H9 (cell line): ENCODE measurements around the gene PTPRN2. TPM values are rescaled to one million over a fixed set of nuclear protein-coding genes. Genes with fewer than 3 reads are reported as not detected.

Experiments
- DNase-seq: peaks from one replicate; pipeline ENCODE4 v3.0.0-alpha.2; 2017
- H2AFZ ChIP-seq: one replicate; pipeline ENCODE4 v1.6.1; 2013; ENCODE audit warnings: mild to moderate bottlenecking, low read length, control low read depth, moderate library complexity
- H2AK5ac ChIP-seq: 2 replicates; pipeline ENCODE4 v1.6.1; 2013; ENCODE audit warnings: low read length, control low read depth, mixed read lengths; ENCODE audit not compliant: insufficient read length
- H2BK120ac ChIP-seq: one replicate; pipeline ENCODE4 v1.6.1; 2013; ENCODE audit warnings: low read depth, mild to moderate bottlenecking, low read length, control low read depth, inconsistent platforms; ENCODE audit not compliant: poor library complexity, severe bottlenecking
- H2BK12ac ChIP-seq: 2 replicates; pipeline ENCODE4 v1.6.1; 2013; ENCODE audit warnings: low read length, control low read depth, mixed read lengths, low read depth; ENCODE audit not compliant: insufficient read length
- H2BK15ac ChIP-seq: 2 replicates; pipeline ENCODE4 v1.6.1; 2013; ENCODE audit warnings: low read depth, low read length, control low read depth
- H2BK20ac ChIP-seq: one replicate; pipeline ENCODE4 v1.6.1; 2013; ENCODE audit warnings: low read depth, mild to moderate bottlenecking, low read length, control low read depth, inconsistent platforms; ENCODE audit not compliant: poor library complexity, severe bottlenecking
- H2BK5ac ChIP-seq: 2 replicates; pipeline ENCODE4 v1.6.1; 2013; ENCODE audit warnings: low read length, control low read depth, mixed read lengths; ENCODE audit not compliant: insufficient read length
- H3K14ac ChIP-seq: 2 replicates; pipeline ENCODE4 v1.6.1; 2013; ENCODE audit warnings: low read length, control low read depth; ENCODE audit not compliant: insufficient read depth
- H3K18ac ChIP-seq: 2 replicates; pipeline ENCODE4 v1.6.1; 2013; ENCODE audit warnings: low read depth, mild to moderate bottlenecking, mixed read lengths, low read length, control low read depth; ENCODE audit not compliant: insufficient read length
- H3K23ac ChIP-seq: 2 replicates; pipeline ENCODE4 v1.6.1; 2013; ENCODE audit warnings: low read length, control low read depth, mixed read lengths, low read depth; ENCODE audit not compliant: insufficient read length
- H3K23me2 ChIP-seq: 2 replicates; pipeline ENCODE4 v1.6.1; 2013; ENCODE audit warnings: low read depth, mild to moderate bottlenecking, mixed read lengths, low read length, control low read depth; ENCODE audit not compliant: insufficient read length, poor library complexity, severe bottlenecking
- H3K27ac ChIP-seq: 2 replicates; pipeline ENCODE4 v1.5.1; 2013; ENCODE audit warnings: low read length, control low read depth, mixed read lengths, low read depth; ENCODE audit not compliant: insufficient read length
- H3K27me3 ChIP-seq: 2 replicates; pipeline ENCODE4 v1.6.1; 2013; ENCODE audit warnings: low read length, control low read depth, inconsistent platforms; ENCODE audit not compliant: insufficient read depth
- H3K4ac ChIP-seq: 2 replicates; pipeline ENCODE4 v1.6.1; 2013; ENCODE audit warnings: low read depth, mild to moderate bottlenecking, control low read depth, inconsistent platforms, low read length, moderate library complexity
- H3K4me1 ChIP-seq: 2 replicates; pipeline ENCODE4 v1.6.1; 2013; ENCODE audit warnings: low read length, control low read depth, inconsistent platforms; ENCODE audit not compliant: insufficient read depth
- H3K4me2 ChIP-seq: 2 replicates; pipeline ENCODE4 v1.6.1; 2013; ENCODE audit warnings: low read length, control low read depth, mixed read lengths; ENCODE audit not compliant: insufficient read length, insufficient read depth
- H3K56ac ChIP-seq: 2 replicates; pipeline ENCODE4 v1.6.1; 2013; ENCODE audit warnings: low read depth, mild to moderate bottlenecking, mixed read lengths, low read length, control low read depth; ENCODE audit not compliant: insufficient read length
- H3K79me1 ChIP-seq: 2 replicates; pipeline ENCODE4 v1.6.1; 2013; ENCODE audit warnings: low read depth, mild to moderate bottlenecking, moderate library complexity, low read length, control low read depth, inconsistent platforms; ENCODE audit not compliant: insufficient read depth, poor library complexity, severe bottlenecking
- H3K79me2 ChIP-seq: 2 replicates; pipeline ENCODE4 v1.6.1; 2013; ENCODE audit warnings: low read length, control low read depth, inconsistent platforms; ENCODE audit not compliant: insufficient read depth
- H3K9ac ChIP-seq: 2 replicates; pipeline ENCODE4 v1.6.1; 2013; ENCODE audit warnings: low read length, control low read depth, mixed read lengths; ENCODE audit not compliant: insufficient read length; ENCODE audit errors: extremely low read depth
- H3K9me3 ChIP-seq: one replicate; pipeline ENCODE4 v1.6.1; 2013; ENCODE audit warnings: low read depth, low read length, inconsistent platforms; ENCODE audit not compliant: control insufficient read depth
- H3T11ph ChIP-seq: one replicate; pipeline ENCODE4 v1.6.1; 2013; ENCODE audit warnings: mild to moderate bottlenecking, low read length, control low read depth, inconsistent platforms
- H4K20me1 ChIP-seq: one replicate; pipeline ENCODE4 v1.6.1; 2013; ENCODE audit not compliant: control insufficient read depth, insufficient read length, insufficient read depth
- H4K5ac ChIP-seq: 2 replicates; pipeline ENCODE4 v1.6.1; 2013; ENCODE audit warnings: low read depth, mild to moderate bottlenecking, mixed read lengths, low read length, control low read depth; ENCODE audit not compliant: insufficient read length
- H4K8ac ChIP-seq: replicated peaks from 2 replicates; pipeline ENCODE4 v1.6.1; 2013; ENCODE audit warnings: low read length, control low read depth, mixed read lengths, low read depth; ENCODE audit not compliant: insufficient read length
- H4K91ac ChIP-seq: 2 replicates; pipeline ENCODE4 v1.6.1; 2013; ENCODE audit warnings: low read depth, mild to moderate bottlenecking, moderate library complexity, mixed read lengths, low read length, control low read depth; ENCODE audit not compliant: insufficient read length
- H3K27ac Mint-ChIP-seq, 3 experiments: 2 replicates in 2 of 3; 3 replicates in 1 of 3; pipeline ENCODE4 v1.8.0; 2020 to 2021; ENCODE audit warnings: mixed read lengths in 3 of 3, mild to moderate bottlenecking in 1 of 3, moderate library complexity in 1 of 3
- H3K27me3 Mint-ChIP-seq: 2 replicates; pipeline ENCODE4 v1.8.0; 2021; ENCODE audit warnings: low read depth, mild to moderate bottlenecking, moderate library complexity, mixed read lengths
- H3K36me3 Mint-ChIP-seq, 3 experiments: 2 replicates in 2 of 3; 3 replicates in 1 of 3; pipeline ENCODE4 v1.8.0; 2020 to 2021; ENCODE audit warnings: low read depth in 3 of 3, mixed read lengths in 3 of 3; ENCODE audit not compliant: insufficient read depth in 1 of 3
- H3K4me1 Mint-ChIP-seq, 2 experiments: 2 replicates each; pipeline ENCODE4 v1.8.0; 2020; ENCODE audit warnings: mixed read lengths in 2 of 2
- H3K4me3 Mint-ChIP-seq, 2 experiments: 2 replicates in 1 of 2; 3 replicates in 1 of 2; pipeline ENCODE4 v1.8.0; 2020 to 2021; ENCODE audit warnings: mild to moderate bottlenecking in 2 of 2, mixed read lengths in 2 of 2, moderate library complexity in 1 of 2
- H3K9me3 Mint-ChIP-seq, 2 experiments: 2 replicates in 1 of 2; 3 replicates in 1 of 2; pipeline ENCODE4 v1.8.0; 2020; ENCODE audit warnings: mild to moderate bottlenecking in 2 of 2, mixed read lengths in 2 of 2, moderate library complexity in 1 of 2
- WGBS: extraction: QIAGEN DNeasy Blood & Tissue Kit; methylation state at CpG from one replicate; pipeline ENCODE4 v1.1.7; 2013; ENCODE audit warnings: missing lambda C conversion rate, low lambda C conversion rate, mixed read lengths; ENCODE audit not compliant: insufficient read length; ENCODE audit errors: extremely low coverage; 5-methylcytosine and 5-hydroxymethylcytosine counted together
- total RNA-seq: library from RNA; stranded (reverse); gene quantifications from 2 replicates; pipeline ENCODE4 v1.2.1, GENCODE V29; 2021
- TF ChIP-seq, protein P1 (sequence below): fragments of 200-600 bp; sonication (generic); conservative IDR thresholded peaks from 3 replicates; pipeline ENCODE4 v1.8.0; 2021; ENCODE audit warnings: antibody characterized with exemption, mild to moderate bottlenecking

Gene PTPRN2
- total RNA-seq, 1 experiment from 2014 or later: 5.2 TPM

DNA sequence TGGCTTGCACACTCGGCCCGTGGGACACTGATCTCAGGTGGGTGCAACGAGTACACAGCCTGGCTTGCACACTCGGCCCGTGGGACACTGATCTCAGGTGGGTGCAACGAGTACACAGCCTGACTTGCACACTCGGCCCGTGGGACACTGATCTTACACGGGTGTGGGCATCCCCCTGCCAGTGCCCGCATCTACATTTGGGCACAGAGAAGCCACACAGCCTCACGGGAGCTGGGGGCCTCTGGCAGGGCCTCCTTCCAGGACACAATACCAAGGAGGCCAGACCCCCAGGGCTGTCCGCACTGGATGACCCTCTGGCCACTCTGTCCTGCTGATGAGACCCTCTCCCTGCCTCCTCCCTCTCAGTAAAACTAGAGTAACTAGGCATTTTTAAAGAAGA is 920.4 kb downstream of the PTPRN2 start:
- Histone ChIP-seq H2BK120ac (no peak overlapping the region), H3K4me1 (no peaks in the 10 kb centered on the region), H3K27me3 (no peaks in the 10 kb centered on the region), H3T11ph (no peak overlapping the region), H2BK20ac (no peak overlapping the region), H2BK12ac (no peak overlapping the region), H2AFZ (no peak overlapping the region), H3K14ac (no peak overlapping the region), H4K20me1 (no peaks in the 10 kb centered on the region), H3K4ac (no peak overlapping the region), H3K4me2 (no peak overlapping the region), H3K27ac (no peak overlapping the region), H3K79me2 (no peaks in the 10 kb centered on the region), H4K8ac (no peak overlapping the region), H3K9me3 (no peaks in the 10 kb centered on the region), H3K23ac (no peak overlapping the region), H2BK15ac (no peak overlapping the region), H4K91ac (no peak overlapping the region), H3K56ac (no peak overlapping the region), H4K5ac (no peak overlapping the region), H2BK5ac (no peak overlapping the region), H3K18ac (no peak overlapping the region), H3K9ac (no peak overlapping the region), H3K23me2 (peaks cover 2% of the 10 kb centered on the region), H3K79me1 (no peaks in the 10 kb centered on the region), H2AK5ac (no peak overlapping the region)
- Mint-ChIP-seq H3K4me3 (no peak overlapping the region), H3K27me3 (peaks cover 65% of the 10 kb centered on the region), H3K36me3 (no peaks in the 10 kb centered on the region; a peak in 1 of 7 replicates), H3K4me1 (peaks cover 6 to 22% of the 10 kb centered on the region in 2 experiments), H3K9me3 (no peaks in the 10 kb centered on the region), H3K27ac (no peak overlapping the region)
- DNase-seq: no peak
- no CpG with 5 or more reads among the region's 12 CpGs for WGBS
- TF ChIP-seq, protein P1, sequence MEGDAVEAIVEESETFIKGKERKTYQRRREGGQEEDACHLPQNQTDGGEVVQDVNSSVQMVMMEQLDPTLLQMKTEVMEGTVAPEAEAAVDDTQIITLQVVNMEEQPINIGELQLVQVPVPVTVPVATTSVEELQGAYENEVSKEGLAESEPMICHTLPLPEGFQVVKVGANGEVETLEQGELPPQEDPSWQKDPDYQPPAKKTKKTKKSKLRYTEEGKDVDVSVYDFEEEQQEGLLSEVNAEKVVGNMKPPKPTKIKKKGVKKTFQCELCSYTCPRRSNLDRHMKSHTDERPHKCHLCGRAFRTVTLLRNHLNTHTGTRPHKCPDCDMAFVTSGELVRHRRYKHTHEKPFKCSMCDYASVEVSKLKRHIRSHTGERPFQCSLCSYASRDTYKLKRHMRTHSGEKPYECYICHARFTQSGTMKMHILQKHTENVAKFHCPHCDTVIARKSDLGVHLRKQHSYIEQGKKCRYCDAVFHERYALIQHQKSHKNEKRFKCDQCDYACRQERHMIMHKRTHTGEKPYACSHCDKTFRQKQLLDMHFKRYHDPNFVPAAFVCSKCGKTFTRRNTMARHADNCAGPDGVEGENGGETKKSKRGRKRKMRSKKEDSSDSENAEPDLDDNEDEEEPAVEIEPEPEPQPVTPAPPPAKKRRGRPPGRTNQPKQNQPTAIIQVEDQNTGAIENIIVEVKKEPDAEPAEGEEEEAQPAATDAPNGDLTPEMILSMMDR: no peak
